Islet of Langerhans (tissue), 1 donor: ENCODE measurements around the gene PPARA.

Source experiments
- FAIRE-seq: peaks from one replicate; lab custom pipeline; 2011; peaks lifted over from hg19 to GRCh38; lab: Jason Lieb, UNC

Gene PPARA

GRCh38 chr22:46114518-46115387 lies 35.6 kb upstream of the PPARA start:
- FAIRE-seq: no peak

DNA sequence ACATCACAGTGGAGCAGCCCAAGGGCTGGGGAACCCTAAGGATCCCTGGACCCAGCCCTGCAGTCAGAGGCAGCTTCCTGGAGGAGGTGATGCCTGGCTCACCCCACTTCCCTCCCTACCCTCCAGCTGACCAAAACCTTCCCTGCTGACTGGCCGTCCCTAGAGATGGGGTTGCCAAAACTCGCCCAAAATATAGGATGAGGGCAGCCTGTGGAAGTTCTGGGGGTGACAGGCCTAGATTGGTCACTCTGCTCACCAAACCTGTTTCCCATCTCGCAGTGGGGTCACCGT lies 35.0 kb upstream of the PPARA start:
- FAIRE-seq: no peak

DNA sequence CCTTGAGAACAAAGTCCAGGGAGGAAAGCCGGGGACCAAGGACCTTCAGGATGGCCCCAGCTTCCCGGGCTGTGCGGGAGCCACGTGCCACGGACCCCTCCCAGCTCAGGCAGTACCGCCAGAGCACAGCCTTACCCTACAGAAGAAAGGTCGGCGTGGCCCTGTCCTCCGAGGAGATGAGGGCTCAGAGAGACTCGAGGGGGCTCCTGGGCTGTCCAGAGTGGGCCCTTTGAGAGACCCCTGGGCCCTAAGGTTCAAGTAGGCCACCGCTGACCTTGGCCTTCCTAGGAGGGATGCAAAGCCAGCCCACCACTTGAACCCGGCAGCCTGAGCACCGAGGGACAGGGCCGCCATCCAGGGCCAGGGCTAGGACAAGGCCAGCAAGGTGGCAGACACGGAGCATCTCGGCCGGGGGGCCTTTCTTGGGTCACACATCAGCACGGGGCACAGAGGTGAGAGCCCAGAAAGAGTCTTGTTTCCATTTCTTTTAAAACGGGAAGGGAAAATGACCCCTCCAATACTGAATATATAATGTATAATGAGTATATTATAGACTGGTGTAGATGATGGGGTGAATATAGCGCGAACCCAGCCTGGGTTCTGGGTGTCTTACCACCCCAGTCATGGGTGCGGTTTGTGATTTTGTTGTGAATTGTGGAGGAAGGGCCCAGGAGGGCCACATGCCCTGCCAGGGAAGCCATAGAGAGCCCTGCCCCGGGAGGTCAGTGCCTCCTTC lies 34.4 kb upstream of the PPARA start:
- no peak for FAIRE-seq

- no peak for FAIRE-seq
Observed at GRCh38 chr22:46116491-46116958, 33.8 kb upstream of the PPARA start.

GRCh38 chr22:46117206-46118199 lies 32.8 kb upstream of the PPARA start:
- no peak for FAIRE-seq

DNA sequence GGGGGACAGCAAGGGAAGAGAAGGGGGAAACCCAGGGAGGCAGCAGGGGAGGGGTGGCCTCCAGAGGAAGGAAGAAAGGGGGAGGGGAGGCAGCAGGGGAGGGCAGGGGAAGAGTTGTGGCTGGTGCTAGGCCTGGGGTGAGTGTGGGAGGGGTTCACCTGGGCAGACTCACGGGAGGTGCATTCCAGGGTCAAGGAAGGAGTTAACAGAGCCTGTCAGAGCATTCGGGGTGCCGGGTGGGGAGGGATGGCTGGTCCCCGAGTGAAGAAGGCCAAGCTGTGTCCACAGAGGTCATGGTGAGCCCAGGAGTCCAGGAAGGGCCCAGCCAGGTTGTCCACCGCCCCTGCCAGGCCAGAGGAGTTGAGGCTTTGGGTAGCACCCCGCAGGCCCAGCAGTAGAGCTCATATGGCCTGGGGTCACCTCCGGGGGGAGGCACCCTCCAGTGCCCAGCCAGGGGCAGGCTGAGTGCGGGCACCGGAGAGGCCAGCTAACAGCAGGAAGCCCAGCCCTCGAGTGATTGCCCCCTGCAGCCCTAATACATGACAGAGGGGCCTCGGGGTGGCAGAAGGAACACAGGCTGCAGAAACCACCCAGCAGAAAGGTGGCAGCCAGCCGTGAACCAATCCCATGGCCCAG lies 31.1 kb upstream of the PPARA start:
- FAIRE-seq: no peak

DNA sequence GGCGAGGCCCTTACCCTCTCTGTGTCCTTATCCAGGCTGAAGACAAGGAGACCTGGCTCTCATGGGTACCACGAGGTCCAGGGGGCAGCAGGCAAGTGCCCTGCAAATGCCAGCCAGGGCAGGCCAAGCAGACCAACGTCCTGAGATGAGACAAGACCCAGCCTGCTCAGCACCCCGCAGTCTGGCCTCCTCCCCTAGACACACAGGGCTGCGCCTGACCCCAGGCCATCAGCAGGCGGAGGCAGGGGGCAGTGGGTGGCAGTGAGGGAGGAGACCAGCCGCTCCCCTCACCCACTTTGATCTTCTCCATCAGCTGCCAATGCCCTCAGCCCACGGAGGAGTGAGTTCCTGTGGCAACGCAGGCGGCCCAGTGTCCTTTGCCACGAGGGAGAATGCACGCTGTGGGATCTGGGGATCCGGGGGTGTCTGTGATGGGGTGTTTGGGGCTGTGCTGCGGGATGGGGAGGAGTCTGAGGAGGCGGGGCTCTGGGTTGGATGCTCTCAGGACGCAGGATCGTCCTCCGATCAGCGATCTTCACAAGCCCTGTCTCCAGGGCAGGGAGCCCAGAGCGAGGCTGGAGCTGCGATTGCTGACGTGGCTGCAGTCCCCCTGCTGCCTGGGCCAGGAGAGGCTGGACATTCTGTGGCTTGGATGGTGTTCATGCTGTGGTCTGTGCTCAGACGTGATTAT lies 30.5 kb upstream of the PPARA start:
- no peak for FAIRE-seq

DNA sequence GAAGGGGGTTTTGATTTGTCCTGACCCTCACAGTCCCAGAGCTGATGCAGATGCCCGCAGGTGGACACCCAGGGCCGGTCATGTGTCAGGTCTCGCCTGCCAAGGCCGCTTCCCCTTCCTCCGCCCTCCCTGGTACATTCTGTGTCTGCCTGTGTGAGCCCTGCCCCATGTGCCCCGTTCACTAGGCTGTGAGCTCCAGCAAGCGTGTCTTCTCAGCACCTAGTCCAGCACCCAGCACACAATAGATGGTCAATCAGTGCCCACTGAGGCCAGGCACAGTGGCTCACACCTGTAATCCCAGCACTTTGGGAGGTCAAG lies 29.9 kb upstream of the PPARA start:
- FAIRE-seq: no peak

DNA sequence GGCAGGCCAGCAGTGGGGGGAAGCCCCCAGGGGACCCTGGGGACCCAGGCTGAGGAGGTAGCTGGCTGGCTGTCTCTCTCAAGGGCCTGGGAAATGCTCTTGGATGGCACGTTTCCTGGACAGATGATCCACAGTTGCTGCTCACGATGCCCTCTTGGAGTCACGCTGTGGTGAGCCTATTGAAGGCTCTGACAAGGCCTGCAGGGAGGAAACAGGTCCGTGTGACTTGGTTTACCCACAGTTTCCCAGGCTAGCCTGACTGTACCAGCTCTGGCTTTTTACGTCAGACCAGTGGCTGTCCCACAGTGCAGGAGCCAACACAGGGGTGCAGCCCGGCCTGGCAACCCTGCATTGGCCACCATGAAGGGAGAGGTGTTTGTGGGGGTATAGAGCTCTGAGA lies 29.2 kb upstream of the PPARA start:
- no peak for FAIRE-seq

- FAIRE-seq: no peak
Observed at GRCh38 chr22:46121523-46122287, 28.6 kb upstream of the PPARA start.

GRCh38 chr22:46122511-46122971 lies 27.8 kb upstream of the PPARA start:
- FAIRE-seq: no peak

GRCh38 chr22:46122980-46123693 lies 27.2 kb upstream of the PPARA start:
- no peak for FAIRE-seq

- no peak for FAIRE-seq
Observed at GRCh38 chr22:46123694-46124382, 26.5 kb upstream of the PPARA start.

DNA sequence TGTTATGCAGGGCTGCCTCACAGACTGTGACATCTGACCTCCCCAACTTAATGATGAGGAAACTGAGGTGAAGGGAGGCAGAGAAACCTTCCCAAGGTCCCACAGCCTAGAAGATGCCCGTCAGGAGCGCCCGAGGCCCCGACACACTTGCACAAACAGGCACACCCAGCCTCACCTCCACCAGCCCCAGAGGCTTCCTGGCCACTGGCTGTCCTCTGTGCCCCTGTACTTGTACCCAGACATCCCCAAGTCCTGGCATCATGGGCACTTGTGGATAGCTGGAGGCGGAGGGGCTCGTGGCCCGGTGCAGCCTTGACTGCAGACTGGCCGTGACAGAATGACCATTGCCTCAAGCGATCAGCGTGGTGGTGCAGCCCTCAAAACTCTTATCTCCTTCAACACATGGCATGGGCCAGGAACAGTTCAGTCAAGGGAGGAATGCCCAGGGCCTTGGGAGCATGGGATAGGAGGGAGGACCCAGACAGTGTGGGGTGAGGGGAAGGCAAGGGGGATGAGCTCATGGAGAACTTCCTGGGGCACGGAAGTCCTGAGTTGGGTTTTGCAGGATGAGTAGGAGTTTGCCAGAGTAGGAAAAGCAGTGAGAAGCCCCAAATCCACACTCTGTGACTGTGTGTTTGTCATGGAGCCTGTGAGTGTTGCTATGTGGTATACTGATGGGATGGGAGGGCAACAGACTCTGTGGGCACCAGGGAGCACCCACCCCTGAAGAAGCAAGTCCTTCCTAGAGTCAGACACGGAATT lies 25.8 kb upstream of the PPARA start:
- no peak for FAIRE-seq

DNA sequence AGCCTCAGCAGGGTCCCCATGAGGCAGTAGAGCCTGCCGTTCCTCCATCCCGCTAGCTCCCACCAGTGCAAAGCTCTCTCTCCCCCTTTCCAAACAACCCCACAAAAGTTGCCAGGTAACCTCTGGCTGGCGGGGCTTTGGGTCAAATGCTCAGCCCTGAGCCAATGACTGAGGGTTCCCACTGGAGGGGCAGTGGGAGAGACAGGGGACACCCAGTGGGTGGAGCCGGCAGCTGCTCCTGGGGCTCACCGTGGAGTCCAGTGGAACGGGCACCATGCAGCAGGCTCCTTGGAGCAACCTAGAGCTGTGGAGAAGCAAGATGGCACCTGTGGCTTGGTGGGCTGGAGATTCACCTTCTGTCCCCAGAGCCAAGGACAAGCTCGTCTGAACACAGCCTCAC lies 25.0 kb upstream of the PPARA start:
- FAIRE-seq: no peak

DNA sequence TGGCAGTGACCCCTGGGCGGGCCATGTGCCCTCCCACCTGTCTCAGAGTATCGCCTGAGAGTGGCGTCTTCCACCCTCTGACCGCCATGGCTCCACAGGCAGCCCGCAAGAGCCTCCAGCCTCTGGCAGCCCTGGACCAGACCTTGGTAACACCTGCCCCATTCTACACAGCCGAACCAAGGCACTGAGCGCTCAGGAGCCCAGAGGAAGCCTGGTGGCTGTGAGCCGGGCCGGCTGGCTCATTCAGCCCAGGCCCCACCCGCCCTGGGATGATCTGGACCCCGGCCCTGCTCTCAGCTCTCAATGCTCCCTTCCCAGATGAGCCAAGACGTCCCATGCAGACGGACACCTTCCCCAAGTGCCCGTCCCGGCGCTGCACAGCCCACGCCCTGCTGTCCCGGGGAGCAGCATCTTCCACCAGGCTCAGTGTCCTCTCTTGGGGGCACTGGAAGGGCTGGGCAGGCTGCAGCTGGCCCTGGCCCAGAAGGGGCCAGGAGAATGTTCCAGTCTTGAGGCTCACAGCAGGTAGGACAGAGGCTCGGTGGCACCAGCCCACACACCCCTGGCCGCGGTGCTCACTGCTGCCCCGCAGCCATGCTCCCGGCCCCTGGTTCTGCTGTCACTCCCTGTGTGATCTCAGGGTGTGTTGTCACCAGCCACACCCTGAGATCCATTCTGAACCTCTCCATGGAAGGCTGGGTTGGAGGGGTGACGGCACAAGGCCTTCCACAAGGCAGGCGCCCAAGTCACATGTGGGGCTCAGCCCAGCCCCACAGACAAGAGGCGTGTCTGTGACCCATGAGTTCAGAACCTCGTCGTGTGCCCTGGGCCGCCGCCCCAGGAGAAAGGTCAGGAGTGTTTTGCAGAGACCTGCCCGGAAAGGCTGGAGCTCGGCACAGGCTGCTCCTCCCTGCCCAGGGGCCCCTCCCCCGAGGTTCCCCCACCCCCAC lies 24.2 kb upstream of the PPARA start:
- FAIRE-seq: no peak

DNA sequence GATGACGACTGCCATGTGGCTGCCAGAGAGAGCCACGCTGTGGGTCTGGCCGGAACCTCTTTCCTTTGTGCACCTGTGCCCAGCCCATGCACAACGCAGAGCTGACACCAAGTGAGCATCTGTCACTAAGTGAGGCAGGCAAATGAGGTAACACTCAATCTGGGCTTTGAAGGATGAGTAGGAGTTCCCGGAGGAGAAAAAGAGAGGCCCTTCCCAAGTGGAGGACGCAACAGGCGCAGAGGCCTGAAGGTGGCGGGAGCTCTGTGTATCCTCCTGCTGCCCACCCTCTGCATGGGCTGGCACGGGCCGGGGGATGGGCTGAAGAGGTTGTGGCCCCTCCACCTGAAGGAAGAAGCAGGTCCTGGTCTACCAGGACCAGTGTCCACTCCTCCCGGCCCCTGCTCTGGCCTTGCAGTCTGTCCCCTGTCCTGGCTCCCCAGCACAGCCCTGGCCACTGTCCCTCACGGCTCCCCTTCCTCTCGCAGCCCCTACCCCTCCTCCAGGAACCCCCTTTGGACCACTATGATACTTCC lies 23.4 kb upstream of the PPARA start:
- FAIRE-seq: no peak
